HG02938 (cell line): ENCODE data around the gene SDK1.

Source experiments
- ATAC-seq: cut with Tn5 transposase; IDR thresholded peaks from one replicate; pipeline ENCODE4 v1.9.1; 2021; ENCODE audit warnings: mild to moderate bottlenecking, moderate library complexity; ENCODE audit not compliant: unreplicated experiment

The SDK1 gene

GRCh38 chr7:3778345-3778744 is 477.3 kb downstream of the SDK1 start:
- ATAC-seq = no peak

DNA sequence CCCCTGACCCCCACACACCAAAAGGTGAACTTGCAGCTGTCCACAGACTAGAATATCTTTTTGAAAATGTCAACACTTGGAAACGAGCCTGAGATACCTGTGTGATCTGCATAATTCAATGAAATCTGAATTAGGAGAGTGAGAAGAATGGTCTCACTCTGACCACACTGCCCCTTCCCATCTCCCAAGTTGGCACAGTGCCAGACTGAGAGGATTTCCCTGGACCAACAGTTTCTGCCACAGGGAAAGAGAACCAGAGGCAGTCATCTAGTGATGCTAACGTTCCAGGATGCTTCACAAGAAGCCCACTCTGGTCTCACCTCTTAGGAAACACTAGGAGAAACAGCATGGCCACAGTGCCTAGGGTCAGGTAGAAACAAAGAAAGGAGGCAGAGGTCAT is 479.0 kb downstream of the SDK1 start:
- no peak for ATAC-seq

- ATAC-seq = no peak
Observed at GRCh38 chr7:3780525-3780924, 479.5 kb downstream of the SDK1 start.

- ATAC-seq = no peak
Observed at GRCh38 chr7:3781607-3782006, 480.6 kb downstream of the SDK1 start.

GRCh38 chr7:3787717-3788264 is 486.7 kb downstream of the SDK1 start:
- ATAC-seq = no peak

GRCh38 chr7:3790803-3791202 is 489.8 kb downstream of the SDK1 start:
- ATAC-seq = no peak

- ATAC-seq = no peak
Observed at GRCh38 chr7:3791327-3791726, 490.3 kb downstream of the SDK1 start.

- no peak for ATAC-seq
Observed at GRCh38 chr7:3795141-3795540, 494.1 kb downstream of the SDK1 start.

DNA sequence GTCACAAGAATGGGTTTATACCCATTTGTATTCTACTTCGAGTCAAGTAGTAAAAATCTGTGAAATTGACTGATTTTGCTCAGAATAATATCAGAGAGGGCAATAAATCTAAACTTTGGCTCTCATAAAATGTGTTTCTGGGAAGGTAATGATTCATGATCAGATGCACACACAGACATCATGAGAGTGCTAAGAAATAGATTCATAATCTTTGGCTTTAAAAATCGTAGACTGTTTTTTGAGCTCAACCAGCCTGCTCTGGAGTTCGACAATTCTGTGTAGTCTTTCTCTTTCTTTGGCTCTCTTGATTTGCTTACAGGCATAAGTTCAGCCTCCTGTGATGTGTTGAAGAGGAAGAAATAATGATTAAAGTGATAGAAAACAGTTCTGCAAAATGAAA is 494.7 kb downstream of the SDK1 start:
- no peak for ATAC-seq

DNA sequence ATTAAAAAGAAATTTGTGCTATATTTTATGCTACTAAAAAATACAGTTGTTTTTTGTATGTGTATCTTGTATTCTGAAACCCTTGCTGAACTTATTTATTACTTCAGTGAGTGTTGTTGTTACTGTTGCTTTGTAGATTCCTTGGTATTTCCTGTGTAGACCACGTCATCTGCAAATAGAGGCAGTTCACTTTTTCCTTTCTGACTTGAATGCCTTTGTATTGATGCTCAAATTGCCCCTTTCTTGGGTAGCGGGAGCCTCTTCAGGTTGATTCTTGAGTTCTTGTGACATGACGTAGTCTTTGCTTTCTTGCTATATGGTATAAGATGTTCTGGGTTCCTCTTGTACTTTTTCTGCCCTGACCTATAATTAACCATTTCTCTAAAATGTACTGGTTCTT is 504.1 kb downstream of the SDK1 start:
- ATAC-seq = no peak

- no peak for ATAC-seq
Observed at GRCh38 chr7:3806516-3806915, 505.5 kb downstream of the SDK1 start.

GRCh38 chr7:3807824-3808223 is 506.8 kb downstream of the SDK1 start:
- no peak for ATAC-seq

GRCh38 chr7:3821488-3821887 is 520.4 kb downstream of the SDK1 start:
- no peak for ATAC-seq

DNA sequence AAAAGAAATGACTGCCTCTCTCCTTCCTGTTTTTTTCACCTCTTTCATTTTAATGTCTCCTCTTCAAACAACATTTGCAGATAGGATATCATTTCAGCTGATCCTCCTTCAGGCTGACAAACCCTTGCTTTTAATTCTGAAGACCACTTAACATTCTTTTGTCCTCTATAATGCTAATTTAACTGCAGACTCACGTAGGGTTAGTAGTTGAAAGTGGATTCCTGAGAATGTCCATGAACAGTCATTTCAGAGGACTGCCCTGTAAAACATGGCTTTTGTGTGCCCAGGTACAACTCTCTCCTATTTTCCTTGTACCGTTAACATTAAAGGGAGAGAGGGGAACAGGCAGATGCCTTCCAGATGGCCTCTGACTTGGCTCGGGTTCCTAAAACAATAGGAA is 524.4 kb downstream of the SDK1 start:
- ATAC-seq = no peak

- no peak for ATAC-seq
Observed at GRCh38 chr7:3832199-3832598, 531.1 kb downstream of the SDK1 start.

DNA sequence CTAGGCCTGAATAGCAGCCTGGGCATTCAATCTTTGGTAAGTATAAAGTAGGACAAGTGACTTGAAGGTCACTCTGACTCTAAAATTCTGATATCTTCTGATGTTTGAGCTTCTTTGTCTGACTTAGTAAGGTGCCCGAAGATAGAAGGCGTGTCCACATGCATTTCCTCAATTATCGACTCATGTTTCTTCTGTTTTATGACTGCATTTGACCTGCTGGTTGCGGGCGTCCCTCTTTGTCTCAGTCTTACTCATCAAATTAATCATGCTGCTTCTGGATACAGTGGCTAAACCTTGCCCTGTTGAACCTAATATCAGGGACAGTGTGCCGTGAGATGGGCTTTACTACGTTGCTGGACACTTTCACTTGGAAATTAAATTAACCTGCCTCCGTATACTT is 534.1 kb downstream of the SDK1 start:
- no peak for ATAC-seq

- no peak for ATAC-seq
Observed at GRCh38 chr7:3836855-3837254, 535.8 kb downstream of the SDK1 start.

GRCh38 chr7:3844540-3845151 is 543.6 kb downstream of the SDK1 start:
- no peak for ATAC-seq

GRCh38 chr7:3846738-3847137 is 545.7 kb downstream of the SDK1 start:
- ATAC-seq = no peak

DNA sequence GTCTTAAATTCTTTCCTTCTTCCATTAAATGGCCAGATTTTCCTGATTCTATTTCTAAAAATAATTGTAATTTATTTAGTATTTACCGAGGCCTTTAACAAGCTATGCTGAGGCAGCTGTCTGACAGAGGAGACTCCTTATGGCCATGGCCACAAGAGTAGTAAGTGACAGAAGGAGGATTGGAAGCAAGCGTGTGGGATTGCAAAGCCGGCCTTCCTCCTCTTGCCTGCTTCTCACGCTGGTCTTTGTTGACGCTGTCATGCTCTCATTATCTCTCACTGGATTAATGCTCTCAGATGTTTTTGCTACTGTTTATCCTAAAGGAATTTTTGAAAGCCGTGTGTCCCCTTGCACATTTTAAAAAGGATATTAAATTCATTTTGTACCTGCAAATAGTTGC is 546.3 kb downstream of the SDK1 start:
- ATAC-seq = no peak

DNA sequence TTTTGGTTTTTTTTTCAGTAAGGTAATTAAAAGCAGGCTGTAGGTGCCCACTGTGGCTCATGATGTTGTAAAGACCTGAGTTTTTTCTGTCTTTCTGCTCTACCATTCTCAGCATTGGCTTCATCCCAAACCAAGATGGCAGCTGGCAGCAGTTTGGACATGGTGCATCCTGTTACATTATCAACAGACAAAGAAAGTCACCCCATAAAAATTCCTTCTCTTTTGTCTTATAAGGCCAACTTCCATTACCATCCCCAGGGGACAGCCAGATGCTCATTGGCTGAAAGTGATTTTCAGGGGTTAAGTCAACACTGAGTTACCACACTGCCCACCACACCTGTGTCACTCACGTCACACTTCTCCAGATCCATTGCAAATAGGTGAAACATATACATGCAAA is 558.4 kb downstream of the SDK1 start:
- no peak for ATAC-seq

GRCh38 chr7:3860932-3861331 is 559.9 kb downstream of the SDK1 start:
- no peak for ATAC-seq

- no peak for ATAC-seq
Observed at GRCh38 chr7:3861386-3861785, 560.3 kb downstream of the SDK1 start.
